ENCODE measurements around the gene DMWD. TPM values are rescaled to one million over a fixed set of nuclear protein-coding genes. Genes with fewer than 3 reads are reported as not detected.
"Not testable (repeated sequence)": the region's sequence is repeated elsewhere in the genome, so short reads cannot be mapped to it uniquely, and the experiment has no call there.

The DMWD gene
- total RNA-seq, 1 donor from 2014 or later, result 110 TPM

- intact Hi-C loops (cut with DNase I), result no loop called here
- TF ChIP-seq, protein P1, sequence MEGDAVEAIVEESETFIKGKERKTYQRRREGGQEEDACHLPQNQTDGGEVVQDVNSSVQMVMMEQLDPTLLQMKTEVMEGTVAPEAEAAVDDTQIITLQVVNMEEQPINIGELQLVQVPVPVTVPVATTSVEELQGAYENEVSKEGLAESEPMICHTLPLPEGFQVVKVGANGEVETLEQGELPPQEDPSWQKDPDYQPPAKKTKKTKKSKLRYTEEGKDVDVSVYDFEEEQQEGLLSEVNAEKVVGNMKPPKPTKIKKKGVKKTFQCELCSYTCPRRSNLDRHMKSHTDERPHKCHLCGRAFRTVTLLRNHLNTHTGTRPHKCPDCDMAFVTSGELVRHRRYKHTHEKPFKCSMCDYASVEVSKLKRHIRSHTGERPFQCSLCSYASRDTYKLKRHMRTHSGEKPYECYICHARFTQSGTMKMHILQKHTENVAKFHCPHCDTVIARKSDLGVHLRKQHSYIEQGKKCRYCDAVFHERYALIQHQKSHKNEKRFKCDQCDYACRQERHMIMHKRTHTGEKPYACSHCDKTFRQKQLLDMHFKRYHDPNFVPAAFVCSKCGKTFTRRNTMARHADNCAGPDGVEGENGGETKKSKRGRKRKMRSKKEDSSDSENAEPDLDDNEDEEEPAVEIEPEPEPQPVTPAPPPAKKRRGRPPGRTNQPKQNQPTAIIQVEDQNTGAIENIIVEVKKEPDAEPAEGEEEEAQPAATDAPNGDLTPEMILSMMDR (IDR thresholded peaks at IDR 0.05), result no peak
- H3K36me3 ChIP-seq, result no peaks in the 10 kb centered on the region
These were observed 13.1 kb upstream of the DMWD start for GRCh38 chr19:45805719-45806118.

DNA sequence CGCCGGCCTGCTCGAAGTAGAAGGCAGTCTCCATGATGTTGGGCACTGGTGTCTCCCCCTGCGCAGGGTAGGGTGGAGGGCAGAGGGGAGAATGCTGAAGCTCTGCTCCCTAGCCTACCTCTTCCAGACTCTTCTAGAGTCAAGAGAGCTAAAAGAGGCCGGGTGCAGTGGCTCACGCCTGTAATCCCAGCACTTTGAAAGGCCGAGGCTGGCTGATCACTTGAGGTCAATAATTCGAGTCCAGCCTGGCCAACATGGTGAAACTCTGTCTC, 12.2 kb upstream of the DMWD start:
- no peak for DNase-seq (ENCODE audit: low spot score in 2 of 2)
- no peak overlapping the region for H3K27ac ChIP-seq
- TF ChIP-seq, protein P1 (IDR thresholded peaks at IDR 0.05), result no peak
- no peaks in the 10 kb centered on the region for H3K36me3 ChIP-seq
- H3K27me3 ChIP-seq, result no peaks in the 10 kb centered on the region
- intact Hi-C loops (cut with DNase I), result no loop called here
- H3K9me3 ChIP-seq, result no peaks in the 10 kb centered on the region
- peaks cover 0 to 5% of the 10 kb centered on the region in 2 donors for H3K4me1 ChIP-seq
- H3K4me3 ChIP-seq, result no peak overlapping the region

More at GRCh38 chr19:45805719-45806118, 13.1 kb upstream of the DMWD start:
- no peak overlapping the region for H3K27ac ChIP-seq
- no peaks in the 10 kb centered on the region for H3K27me3 ChIP-seq
- H3K4me1 ChIP-seq, result peaks cover 0 to 5% of the 10 kb centered on the region in 2 donors
- DNase-seq (ENCODE audit: low spot score in 2 of 2), result no peak
- H3K9me3 ChIP-seq, result no peaks in the 10 kb centered on the region
- H3K4me3 ChIP-seq, result no peak overlapping the region

GRCh38 chr19:45804140-45804958, 11.7 kb upstream of the DMWD start:
- no peak overlapping the region for H3K4me3 ChIP-seq
- no peak for DNase-seq (ENCODE audit: low spot score in 2 of 2)
- TF ChIP-seq, protein P1 (IDR thresholded peaks at IDR 0.05), result no peak
- H3K36me3 ChIP-seq, result no peaks in the 10 kb centered on the region
- H3K27me3 ChIP-seq, result no peaks in the 10 kb centered on the region
- H3K4me1 ChIP-seq, result no peaks in the 10 kb centered on the region
- intact Hi-C loops (cut with DNase I), result no loop called here
- H3K27ac ChIP-seq, result no peak overlapping the region
- no peaks in the 10 kb centered on the region for H3K9me3 ChIP-seq

DNA sequence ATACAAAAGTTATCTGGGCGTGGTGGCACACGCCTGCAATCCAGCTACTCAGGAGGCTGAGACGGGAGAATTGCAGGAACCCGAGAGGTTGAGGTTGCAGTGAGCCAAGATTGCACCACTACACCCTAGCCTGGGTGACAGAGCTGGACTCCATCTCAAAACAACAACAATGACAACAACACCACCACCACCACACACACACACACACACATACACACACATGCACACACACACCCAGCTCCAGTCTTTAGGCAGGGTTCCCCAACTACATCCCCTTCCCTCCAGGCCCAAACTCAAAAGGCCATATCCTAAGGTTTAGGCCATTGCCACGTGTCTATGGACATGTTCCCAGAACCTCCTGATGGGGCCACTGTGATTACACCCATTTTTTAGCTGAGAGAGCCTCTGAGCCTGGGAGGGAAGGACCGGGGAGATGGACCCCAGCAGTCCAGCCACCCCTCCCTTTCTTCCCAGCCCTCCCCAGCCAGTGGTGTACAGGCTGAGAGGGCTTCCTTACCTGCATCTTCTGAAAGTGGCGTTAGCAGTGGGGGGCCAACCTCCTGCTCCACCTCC, 9.0 kb upstream of the DMWD start:
- no peak for DNase-seq (ENCODE audit: low spot score in 2 of 2)
- no peaks in the 10 kb centered on the region for H3K36me3 ChIP-seq
- no peak overlapping the region for H3K27ac ChIP-seq
- H3K4me1 ChIP-seq, result no peaks in the 10 kb centered on the region
- intact Hi-C loops (cut with DNase I), result no loop called here
- TF ChIP-seq, protein P1 (IDR thresholded peaks at IDR 0.05), result no peak
- no peaks in the 10 kb centered on the region for H3K27me3 ChIP-seq
- H3K4me3 ChIP-seq, result no peak overlapping the region
- H3K9me3 ChIP-seq, result no peaks in the 10 kb centered on the region

- Histone ChIP-seq H3K9me3 (no peaks in the 10 kb centered on the region), H3K36me3 (no peaks in the 10 kb centered on the region), H3K4me3 (no peak overlapping the region), H3K27ac (no peak overlapping the region), H3K27me3 (no peaks in the 10 kb centered on the region), H3K4me1 (no peaks in the 10 kb centered on the region)
- DNase-seq (ENCODE audit: low spot score in 2 of 2), result no peak
- intact Hi-C loops (cut with DNase I), result no loop called here
- TF ChIP-seq, protein P1 (IDR thresholded peaks at IDR 0.05), result no peak
These were observed 7.5 kb upstream of the DMWD start for GRCh38 chr19:45800070-45800553.

DNA sequence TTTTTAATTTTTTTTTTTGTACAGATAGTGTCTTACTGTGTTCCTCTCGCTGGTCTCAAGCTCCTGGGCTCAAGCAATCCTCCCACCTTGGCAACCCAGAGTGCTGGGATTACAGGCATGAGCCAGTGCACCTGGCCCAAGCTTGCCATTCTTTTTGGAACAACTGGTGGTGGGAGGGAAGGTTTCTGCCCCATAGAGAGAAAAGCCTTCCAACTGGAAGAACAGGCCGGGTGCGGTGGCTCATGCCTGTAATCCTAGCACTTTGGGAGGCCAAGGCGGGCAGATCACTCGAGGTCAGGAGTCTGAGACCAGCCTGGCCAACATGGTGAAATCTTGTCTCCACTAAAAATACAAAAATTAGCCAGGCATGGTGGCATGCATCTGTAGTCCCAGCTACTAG, 6.9 kb upstream of the DMWD start:
- intact Hi-C loops (cut with DNase I), result loop anchor here (1.0 to 2.0 kb wide), 3 partner anchors 17 to 107 kb away; partner anchors contain the start of genes DMPK and QPCTL

More for the DNA sequence above, 6.9 kb upstream of the DMWD start:
- not testable (repeated sequence) for H3K4me1 ChIP-seq; H3K4me3 ChIP-seq; H3K27me3 ChIP-seq; H3K27ac ChIP-seq; DNase-seq (ENCODE audit: low spot score in 2 of 2); H3K9me3 ChIP-seq; H3K36me3 ChIP-seq

Data from ascending aorta (tissue), 2 donors.